Measurements from ENCODE around the gene GALNT13. TPM values are rescaled to one million over a fixed set of nuclear protein-coding genes. Genes with fewer than 3 reads are reported as not detected.

GALNT13 gene
- total RNA-seq, 1 experiment from 2014 or later = not detected

- Mint-ChIP-seq H3K27me3 (ENCODE audit: unreplicated experiment) (no peaks in the 10 kb centered on the region), H3K4me1 (ENCODE audit: low read depth, unreplicated experiment) (no peaks in the 10 kb centered on the region), H3K9me3 (ENCODE audit: low read depth, unreplicated experiment) (no peaks in the 10 kb centered on the region), H3K4me3 (ENCODE audit: low read depth, unreplicated experiment) (no peak overlapping the region), H3K27ac (ENCODE audit: unreplicated experiment) (no peak overlapping the region), H3K36me3 (ENCODE audit: insufficient read depth, unreplicated experiment) (no peaks in the 10 kb centered on the region)
- no TSS peak for BruUV-seq (replicated peaks)
- intact Hi-C loops (cut with micrococcal nuclease; ENCODE audit: unreplicated experiment) = no loop called here
- CTCF ChIA-PET = no interaction called here
- no peak for TF ChIP-seq CTCF (IDR thresholded peaks at IDR 0.05; ENCODE audit: unreplicated experiment)
- DNase-seq = no peak
Measured at GRCh38 chr2:154097833-154098398, 226.2 kb downstream of the GALNT13 start.

- H3K27me3 Mint-ChIP-seq (ENCODE audit: unreplicated experiment) = no peaks in the 10 kb centered on the region
- TF ChIP-seq CTCF (IDR thresholded peaks at IDR 0.05; ENCODE audit: unreplicated experiment) = no peak
- intact Hi-C loops (cut with micrococcal nuclease; ENCODE audit: unreplicated experiment) = no loop called here
- no peak for DNase-seq
- no peaks in the 10 kb centered on the region for H3K4me1 Mint-ChIP-seq (ENCODE audit: low read depth, unreplicated experiment)
- no TSS peak for BruUV-seq (replicated peaks)
- no peak overlapping the region for H3K27ac Mint-ChIP-seq (ENCODE audit: unreplicated experiment)
- H3K36me3 Mint-ChIP-seq (ENCODE audit: insufficient read depth, unreplicated experiment) = no peaks in the 10 kb centered on the region
- peaks cover 6% of the 10 kb centered on the region for H3K9me3 Mint-ChIP-seq (ENCODE audit: low read depth, unreplicated experiment)
- CTCF ChIA-PET = no interaction called here
- no peak overlapping the region for H3K4me3 Mint-ChIP-seq (ENCODE audit: low read depth, unreplicated experiment)
Measured at GRCh38 chr2:154120706-154121105, 249.0 kb downstream of the GALNT13 start.

GRCh38 chr2:154125891-154126290 is 254.2 kb downstream of the GALNT13 start:
- no peaks in the 10 kb centered on the region for H3K36me3 Mint-ChIP-seq (ENCODE audit: insufficient read depth, unreplicated experiment)
- no peak for TF ChIP-seq CTCF (IDR thresholded peaks at IDR 0.05; ENCODE audit: unreplicated experiment)
- DNase-seq = no peak
- H3K4me3 Mint-ChIP-seq (ENCODE audit: low read depth, unreplicated experiment) = no peak overlapping the region
- H3K4me1 Mint-ChIP-seq (ENCODE audit: low read depth, unreplicated experiment) = no peaks in the 10 kb centered on the region
- BruUV-seq (replicated peaks) = no TSS peak
- CTCF ChIA-PET = no interaction called here
- intact Hi-C loops (cut with micrococcal nuclease; ENCODE audit: unreplicated experiment) = no loop called here
- H3K27me3 Mint-ChIP-seq (ENCODE audit: unreplicated experiment) = no peaks in the 10 kb centered on the region
- H3K9me3 Mint-ChIP-seq (ENCODE audit: low read depth, unreplicated experiment) = no peaks in the 10 kb centered on the region
- no peak overlapping the region for H3K27ac Mint-ChIP-seq (ENCODE audit: unreplicated experiment)

- Mint-ChIP-seq H3K27me3 (ENCODE audit: unreplicated experiment) (no peaks in the 10 kb centered on the region), H3K9me3 (ENCODE audit: low read depth, unreplicated experiment) (no peaks in the 10 kb centered on the region), H3K36me3 (ENCODE audit: insufficient read depth, unreplicated experiment) (no peaks in the 10 kb centered on the region), H3K4me1 (ENCODE audit: low read depth, unreplicated experiment) (no peaks in the 10 kb centered on the region), H3K27ac (ENCODE audit: unreplicated experiment) (no peak overlapping the region), H3K4me3 (ENCODE audit: low read depth, unreplicated experiment) (no peak overlapping the region)
- BruUV-seq (replicated peaks) = no TSS peak
- DNase-seq = no peak
- TF ChIP-seq CTCF (IDR thresholded peaks at IDR 0.05; ENCODE audit: unreplicated experiment) = no peak
- CTCF ChIA-PET = no interaction called here
- intact Hi-C loops (cut with micrococcal nuclease; ENCODE audit: unreplicated experiment) = no loop called here
Measured at GRCh38 chr2:154130821-154131220, 259.1 kb downstream of the GALNT13 start.
